ENCODE measurements around the gene MT1G. TPM values are rescaled to one million over a fixed set of nuclear protein-coding genes. Genes with fewer than 3 reads are reported as not detected.
"Not testable (repeated sequence)": the region's sequence is repeated elsewhere in the genome, so short reads cannot be mapped to it uniquely, and the experiment has no call there.

Gene MT1G
- polyA plus RNA-seq: 1,000 to 10,000 TPM; 1,258 to 2,088 (median 1,548) TPM

GRCh38 chr16:56667581-56668571, at the start of gene MT1G:
MT1G (minus strand) TSS chr16:56668065; CDS start chr16:56667993, 72 bp downstream.
- no peak within 1 kb of the TSS for H3K27ac ChIP-seq (ENCODE audit: low read depth, low read length)
- 10 to 14% (median 12%) methylated on average over 38 to 46 of the region's 46 CpGs for WGBS, 3 donors

GRCh38 chr16:56717532-56717931, 49.7 kb upstream of the MT1G start:
- WGBS, 3 donors: 94 to 98% (median 95%) methylated on average over 2 of the region's 2 CpGs

GRCh38 chr16:56716761-56717160, 48.9 kb upstream of the MT1G start:
- no peak overlapping the region for H3K27ac ChIP-seq (ENCODE audit: low read depth, low read length)
- WGBS, 3 donors: 78 to 85% (median 79%) methylated on average over 3 of the region's 3 CpGs

More at GRCh38 chr16:56717532-56717931, 49.7 kb upstream of the MT1G start:
- H3K27ac ChIP-seq (ENCODE audit: low read depth, low read length): not testable (repeated sequence)

GRCh38 chr16:56715126-56715525, 47.3 kb upstream of the MT1G start:
- WGBS, 3 donors: 81 to 86% (median 85%) methylated on average over 4 of the region's 4 CpGs

GRCh38 chr16:56713794-56714193, 45.9 kb upstream of the MT1G start:
- H3K27ac ChIP-seq (ENCODE audit: low read depth, low read length): no peak overlapping the region
- WGBS, 3 donors: 89 to 93% (median 91%) methylated on average over 2 of the region's 2 CpGs

More at GRCh38 chr16:56715126-56715525, 47.3 kb upstream of the MT1G start:
- no peak overlapping the region for H3K27ac ChIP-seq (ENCODE audit: low read depth, low read length)

- 89 to 95% (median 94%) methylated on average over 2 of the region's 2 CpGs for WGBS, 3 donors
- no peak overlapping the region for H3K27ac ChIP-seq (ENCODE audit: low read depth, low read length)
Observed at GRCh38 chr16:56711862-56712261, 44.0 kb upstream of the MT1G start.

- H3K27ac ChIP-seq (ENCODE audit: low read depth, low read length): no peak overlapping the region
- 66 to 88% (median 85%) methylated on average over 3 of the region's 3 CpGs for WGBS, 3 donors
Observed at GRCh38 chr16:56710181-56710737, 42.4 kb upstream of the MT1G start.

GRCh38 chr16:56709443-56710040, 41.7 kb upstream of the MT1G start:
- no peak overlapping the region for H3K27ac ChIP-seq (ENCODE audit: low read depth, low read length)

GRCh38 chr16:56708525-56709442, 40.9 kb upstream of the MT1G start:
- no peak overlapping the region for H3K27ac ChIP-seq (ENCODE audit: low read depth, low read length)
- WGBS, 3 donors: 62 to 74% (median 70%) methylated on average over 13 of the region's 13 CpGs

More at GRCh38 chr16:56709443-56710040, 41.7 kb upstream of the MT1G start:
- WGBS, 3 donors: 86 to 92% (median 88%) methylated on average over 4 of the region's 4 CpGs

GRCh38 chr16:56702836-56703235, 35.0 kb upstream of the MT1G start:
- H3K27ac ChIP-seq (ENCODE audit: low read depth, low read length): no peak overlapping the region
- 86 to 88% (median 86%) methylated on average over 5 of the region's 5 CpGs for WGBS, 3 donors

GRCh38 chr16:56701534-56701933, 33.7 kb upstream of the MT1G start:
- no peak overlapping the region for H3K27ac ChIP-seq (ENCODE audit: low read depth, low read length)
- 86 to 90% (median 86%) methylated on average over 7 of the region's 7 CpGs for WGBS, 3 donors

- no peak overlapping the region for H3K27ac ChIP-seq (ENCODE audit: low read depth, low read length)
- 93 to 100% (median 100%) methylated on average over 1 of the region's 1 CpG for WGBS, 3 donors
Observed at GRCh38 chr16:56700631-56701030, 32.8 kb upstream of the MT1G start.

GRCh38 chr16:56700195-56700594, 32.3 kb upstream of the MT1G start:
- H3K27ac ChIP-seq (ENCODE audit: low read depth, low read length): no peak overlapping the region
- WGBS, 3 donors: 7 to 100% (median 49%) methylated on average over 1 of the region's 1 CpG

GRCh38 chr16:56697456-56698155, 29.7 kb upstream of the MT1G start:
- no peak overlapping the region for H3K27ac ChIP-seq (ENCODE audit: low read depth, low read length)
- 93 to 98% (median 93%) methylated on average over 5 of the region's 5 CpGs for WGBS, 3 donors

GRCh38 chr16:56695246-56695645, 27.4 kb upstream of the MT1G start:
- H3K27ac ChIP-seq (ENCODE audit: low read depth, low read length): no peak overlapping the region
- 75 to 100% (median 90%) methylated on average over 1 of the region's 1 CpG for WGBS, 3 donors

GRCh38 chr16:56691885-56692284, 24.0 kb upstream of the MT1G start:
- 22 to 65% (median 51%) methylated on average over 4 of the region's 4 CpGs for WGBS, 3 donors
- no peak overlapping the region for H3K27ac ChIP-seq (ENCODE audit: low read depth, low read length)

GRCh38 chr16:56690420-56691122, 22.7 kb upstream of the MT1G start:
- no peak overlapping the region for H3K27ac ChIP-seq (ENCODE audit: low read depth, low read length)
- 69 to 97% (median 78%) methylated on average over 4 of the region's 4 CpGs for WGBS, 3 donors
